ENCODE results near the gene ADCY1. TPM values are rescaled to one million over a fixed set of nuclear protein-coding genes. Genes with fewer than 3 reads are reported as not detected.

Gene ADCY1
- total and polyA plus RNA-seq, 4 donors = 0.33 to 20.1 (median 4.1) TPM

DNA sequence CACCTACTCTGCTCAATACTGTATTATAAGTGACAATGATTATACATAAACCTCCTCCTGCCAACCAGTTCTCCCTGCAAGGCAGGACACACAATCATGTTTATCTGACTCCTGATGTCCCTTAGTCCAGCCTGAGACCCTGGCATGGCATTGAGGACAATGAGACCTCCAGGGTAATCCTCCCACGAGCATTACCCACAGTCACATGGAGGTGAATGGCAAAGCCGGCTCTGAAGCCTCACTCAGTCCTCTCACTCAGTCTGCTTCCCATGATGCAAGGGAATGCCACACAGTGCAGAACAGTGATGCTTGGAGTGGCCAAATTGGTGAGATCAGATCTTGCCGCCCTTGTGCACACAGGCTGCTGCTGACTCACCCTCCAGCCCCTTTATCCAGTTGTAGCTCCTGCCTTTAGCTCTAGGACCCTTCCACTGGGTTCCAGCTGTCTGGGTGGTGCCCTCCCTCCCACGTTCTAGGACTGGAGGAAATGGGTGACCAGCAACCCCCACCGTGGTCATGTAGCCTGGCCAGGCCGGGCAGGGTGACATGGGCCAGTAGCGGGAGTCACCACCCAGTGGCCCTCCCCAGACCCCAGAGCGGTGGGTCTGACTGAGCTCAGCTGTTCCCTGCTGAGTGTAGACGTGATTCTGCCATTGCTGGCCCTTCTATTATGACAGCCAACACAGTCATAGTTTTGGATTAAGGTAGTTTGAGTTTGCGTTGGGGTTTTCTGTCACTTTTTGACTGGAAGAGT lies 5.5 kb upstream of the ADCY1 start:
- H3K27me3 ChIP-seq (ENCODE audit: control insufficient read depth in 4 of 4, insufficient read depth in 4 of 4, low read length in 3 of 4) = no peaks in the 10 kb centered on the region
- WGBS = 77% methylated on average over 10 of the region's 10 CpGs
- no peak overlapping the region for H3K4me3 ChIP-seq (ENCODE audit: low read depth in 1 of 3, low read length in 3 of 3)
- H3K9ac ChIP-seq (ENCODE audit: low read depth in 1 of 2, low read length in 2 of 2) = no peak overlapping the region
- no peaks in the 10 kb centered on the region for H3K4me1 ChIP-seq (ENCODE audit: control insufficient read depth in 4 of 4, insufficient read depth in 4 of 4, low read length in 3 of 4)
- DNase-seq (ENCODE audit: low spot score) = no peak
- no peak for TF ChIP-seq RAD21 (IDR thresholded peaks at IDR 0.05)
- TF ChIP-seq GABPA (IDR thresholded peaks at IDR 0.05 in 1 of 2, conservative IDR thresholded peaks at IDR 0.05 in 1 of 2) = no peak
- no peak for TF ChIP-seq FOXA1 (IDR thresholded peaks at IDR 0.05)
- TF ChIP-seq, protein P1, sequence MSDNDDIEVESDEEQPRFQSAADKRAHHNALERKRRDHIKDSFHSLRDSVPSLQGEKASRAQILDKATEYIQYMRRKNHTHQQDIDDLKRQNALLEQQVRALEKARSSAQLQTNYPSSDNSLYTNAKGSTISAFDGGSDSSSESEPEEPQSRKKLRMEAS (IDR thresholded peaks at IDR 0.05) = no peak
- no peak for TF ChIP-seq YY1 (IDR thresholded peaks at IDR 0.05)
- TF ChIP-seq FOXA2 (IDR thresholded peaks at IDR 0.05) = no peak
- no peak overlapping the region for H3K27ac ChIP-seq (ENCODE audit: low read depth in 1 of 2, low read length in 2 of 2)
- H3K9me3 ChIP-seq (ENCODE audit: control insufficient read depth in 4 of 4, low read length in 3 of 4) = no peaks in the 10 kb centered on the region
- no peaks in the 10 kb centered on the region for H3K36me3 ChIP-seq (ENCODE audit: control insufficient read depth in 4 of 4, insufficient read depth in 3 of 4, low read depth in 1 of 4, low read length in 3 of 4)

DNA sequence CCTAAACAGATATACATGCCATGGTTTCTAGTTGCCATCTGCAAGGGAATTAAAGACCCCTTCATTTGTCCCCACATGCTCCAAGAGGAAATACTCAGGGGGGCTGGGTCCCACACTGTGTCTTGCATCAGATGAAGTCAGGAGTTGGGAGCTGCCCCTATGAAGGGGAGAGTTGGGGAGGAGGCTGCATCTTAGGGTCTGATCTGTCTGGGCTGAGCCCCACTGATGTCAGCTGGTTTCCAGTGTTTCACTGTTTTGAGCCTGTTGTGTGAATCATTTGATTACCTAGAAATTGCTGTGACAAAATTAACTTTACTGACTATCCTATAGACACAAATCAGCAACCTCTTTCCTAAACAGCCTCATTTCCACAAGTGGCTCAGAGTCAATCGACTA lies 4.9 kb upstream of the ADCY1 start:
- DNase-seq (ENCODE audit: low spot score) = no peak
- no peak overlapping the region for H3K27ac ChIP-seq (ENCODE audit: low read depth in 1 of 2, low read length in 2 of 2)
- peaks cover 0 to 3% (median 1%) of the 10 kb centered on the region in 4 donors for H3K4me1 ChIP-seq (ENCODE audit: control insufficient read depth in 4 of 4, insufficient read depth in 4 of 4, low read length in 3 of 4)
- H3K36me3 ChIP-seq (ENCODE audit: control insufficient read depth in 4 of 4, insufficient read depth in 3 of 4, low read depth in 1 of 4, low read length in 3 of 4) = no peaks in the 10 kb centered on the region
- TF ChIP-seq JUND (IDR thresholded peaks at IDR 0.05) (no peak), EGR1 (IDR thresholded peaks at IDR 0.05; ENCODE audit: low read depth in 2 of 2) (no peak), SP1 (IDR thresholded peaks at IDR 0.05) (no peak), FOXA1 (IDR thresholded peaks at IDR 0.05) (no peak), RXRA (IDR thresholded peaks at IDR 0.05) (no peak)
- TF ChIP-seq, protein P2, sequence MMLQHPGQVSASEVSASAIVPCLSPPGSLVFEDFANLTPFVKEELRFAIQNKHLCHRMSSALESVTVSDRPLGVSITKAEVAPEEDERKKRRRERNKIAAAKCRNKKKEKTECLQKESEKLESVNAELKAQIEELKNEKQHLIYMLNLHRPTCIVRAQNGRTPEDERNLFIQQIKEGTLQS (IDR thresholded peaks at IDR 0.05) = no peak
- TF ChIP-seq, protein P3, sequence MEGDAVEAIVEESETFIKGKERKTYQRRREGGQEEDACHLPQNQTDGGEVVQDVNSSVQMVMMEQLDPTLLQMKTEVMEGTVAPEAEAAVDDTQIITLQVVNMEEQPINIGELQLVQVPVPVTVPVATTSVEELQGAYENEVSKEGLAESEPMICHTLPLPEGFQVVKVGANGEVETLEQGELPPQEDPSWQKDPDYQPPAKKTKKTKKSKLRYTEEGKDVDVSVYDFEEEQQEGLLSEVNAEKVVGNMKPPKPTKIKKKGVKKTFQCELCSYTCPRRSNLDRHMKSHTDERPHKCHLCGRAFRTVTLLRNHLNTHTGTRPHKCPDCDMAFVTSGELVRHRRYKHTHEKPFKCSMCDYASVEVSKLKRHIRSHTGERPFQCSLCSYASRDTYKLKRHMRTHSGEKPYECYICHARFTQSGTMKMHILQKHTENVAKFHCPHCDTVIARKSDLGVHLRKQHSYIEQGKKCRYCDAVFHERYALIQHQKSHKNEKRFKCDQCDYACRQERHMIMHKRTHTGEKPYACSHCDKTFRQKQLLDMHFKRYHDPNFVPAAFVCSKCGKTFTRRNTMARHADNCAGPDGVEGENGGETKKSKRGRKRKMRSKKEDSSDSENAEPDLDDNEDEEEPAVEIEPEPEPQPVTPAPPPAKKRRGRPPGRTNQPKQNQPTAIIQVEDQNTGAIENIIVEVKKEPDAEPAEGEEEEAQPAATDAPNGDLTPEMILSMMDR (IDR thresholded peaks at IDR 0.05; ENCODE audit: low read depth, low read length, missing input control) = no peak
- H3K9me3 ChIP-seq (ENCODE audit: control insufficient read depth in 4 of 4, low read length in 3 of 4) = no peaks in the 10 kb centered on the region
- H3K4me3 ChIP-seq (ENCODE audit: low read depth in 1 of 3, low read length in 3 of 3) = no peak overlapping the region
- 82% methylated on average over 1 of the region's 1 CpG for WGBS
- no peak overlapping the region for H3K9ac ChIP-seq (ENCODE audit: low read depth in 1 of 2, low read length in 2 of 2)
- no peaks in the 10 kb centered on the region for H3K27me3 ChIP-seq (ENCODE audit: control insufficient read depth in 4 of 4, insufficient read depth in 4 of 4, low read length in 3 of 4)

DNA sequence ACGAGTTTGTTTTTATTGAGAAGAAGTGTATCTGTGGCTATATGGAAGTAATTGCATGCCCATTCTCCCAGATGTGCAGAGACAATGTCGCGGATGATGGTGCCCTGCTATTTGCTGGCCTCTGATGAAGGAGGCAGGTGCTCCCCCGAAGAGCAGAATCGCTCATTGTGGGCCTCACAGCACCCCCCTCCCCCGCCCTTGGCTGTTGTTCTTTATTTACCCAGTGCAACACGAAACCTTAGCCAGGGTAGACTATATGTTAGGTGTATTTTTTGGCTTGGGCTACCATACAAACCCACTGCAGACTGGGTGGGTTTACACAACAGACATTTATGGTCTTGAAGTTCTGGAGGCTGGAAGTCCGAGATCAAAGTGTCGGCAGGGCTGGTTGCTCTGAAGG lies 3.4 kb upstream of the ADCY1 start:
- Histone ChIP-seq H3K4me1 (ENCODE audit: control insufficient read depth in 4 of 4, insufficient read depth in 4 of 4, low read length in 3 of 4) (peaks cover 6 to 15% (median 12%) of the 10 kb centered on the region in 4 donors), H3K27ac (ENCODE audit: low read depth in 1 of 2, low read length in 2 of 2) (no peak overlapping the region), H3K27me3 (ENCODE audit: control insufficient read depth in 4 of 4, insufficient read depth in 4 of 4, low read length in 3 of 4) (peaks cover 0 to 4% (median 0%) of the 10 kb centered on the region in 4 donors), H3K4me3 (ENCODE audit: low read depth in 1 of 3, low read length in 3 of 3) (no peak overlapping the region), H3K9ac (ENCODE audit: low read depth in 1 of 2, low read length in 2 of 2) (no peak overlapping the region), H3K36me3 (ENCODE audit: control insufficient read depth in 4 of 4, insufficient read depth in 3 of 4, low read depth in 1 of 4, low read length in 3 of 4) (no peaks in the 10 kb centered on the region), H3K9me3 (ENCODE audit: control insufficient read depth in 4 of 4, low read length in 3 of 4) (no peaks in the 10 kb centered on the region)
- 89% methylated on average over 9 of the region's 9 CpGs for WGBS
- no peak for DNase-seq (ENCODE audit: low spot score)
- TF ChIP-seq GABPA (IDR thresholded peaks at IDR 0.05 in 1 of 2, conservative IDR thresholded peaks at IDR 0.05 in 1 of 2) (no peak), NR2F2 (IDR thresholded peaks at IDR 0.05) (no peak), RAD21 (IDR thresholded peaks at IDR 0.05) (no peak), TAF1 (conservative IDR thresholded peaks at IDR 0.05) (no peak), YY1 (IDR thresholded peaks at IDR 0.05) (no peak)
- TF ChIP-seq, protein P4, sequence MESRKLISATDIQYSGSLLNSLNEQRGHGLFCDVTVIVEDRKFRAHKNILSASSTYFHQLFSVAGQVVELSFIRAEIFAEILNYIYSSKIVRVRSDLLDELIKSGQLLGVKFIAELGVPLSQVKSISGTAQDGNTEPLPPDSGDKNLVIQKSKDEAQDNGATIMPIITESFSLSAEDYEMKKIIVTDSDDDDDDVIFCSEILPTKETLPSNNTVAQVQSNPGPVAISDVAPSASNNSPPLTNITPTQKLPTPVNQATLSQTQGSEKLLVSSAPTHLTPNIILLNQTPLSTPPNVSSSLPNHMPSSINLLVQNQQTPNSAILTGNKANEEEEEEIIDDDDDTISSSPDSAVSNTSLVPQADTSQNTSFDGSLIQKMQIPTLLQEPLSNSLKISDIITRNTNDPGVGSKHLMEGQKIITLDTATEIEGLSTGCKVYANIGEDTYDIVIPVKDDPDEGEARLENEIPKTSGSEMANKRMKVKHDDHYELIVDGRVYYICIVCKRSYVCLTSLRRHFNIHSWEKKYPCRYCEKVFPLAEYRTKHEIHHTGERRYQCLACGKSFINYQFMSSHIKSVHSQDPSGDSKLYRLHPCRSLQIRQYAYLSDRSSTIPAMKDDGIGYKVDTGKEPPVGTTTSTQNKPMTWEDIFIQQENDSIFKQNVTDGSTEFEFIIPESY (IDR thresholded peaks at IDR 0.05) = no peak
- TF ChIP-seq, protein P3 (IDR thresholded peaks at IDR 0.05; ENCODE audit: low read depth, low read length, missing input control) = no peak

Measured in liver (tissue), 9 donors.